Esophagus muscularis mucosa (tissue), 4 donors: ENCODE data around the gene SLC13A3. TPM values are rescaled to one million over a fixed set of nuclear protein-coding genes. Genes with fewer than 3 reads are reported as not detected.

Experiments used
- DNase-seq: peaks from one replicate; pipeline ENCODE4 v3.0.0-alpha.2; 2017; ENCODE audit errors: extremely low spot score
- H3K27ac ChIP-seq, 4 donors: fragments of 200-600 bp; sonication (generic); replicated peaks in 1 of 4; 1 replicate in 3 of 4; 2 replicates in 1 of 4; pipeline ENCODE4 v1.5.1; 2016 to 2019; ENCODE audit warnings: mild to moderate bottlenecking in 1 of 4
- H3K27me3 ChIP-seq, 4 donors: fragments of 200-600 bp; sonication (generic); one replicate each; pipeline versions ENCODE4 v1.5.1 to v1.6.0; 2016 to 2019
- H3K36me3 ChIP-seq, 4 donors: fragments of 200-600 bp; sonication (generic); one replicate each; pipeline ENCODE4 v1.5.1; 2016 to 2019
- H3K4me1 ChIP-seq, 4 donors: fragments of 200-600 bp; sonication (generic); one replicate each; pipeline ENCODE4 v1.5.1; 2016 to 2019
- H3K4me3 ChIP-seq, 4 donors: fragments of 200-600 bp; sonication (generic); 1 replicate in 2 of 4; 2 replicates in 2 of 4; pipeline ENCODE4 v1.5.1; 2016 to 2019; ENCODE audit warnings: mild to moderate bottlenecking in 4 of 4, moderate library complexity in 1 of 4
- H3K9me3 ChIP-seq, 4 donors: fragments of 200-600 bp; sonication (generic); 1 replicate in 3 of 4; 2 replicates in 1 of 4; pipeline ENCODE4 v1.5.1; 2016 to 2019
- CTCF ChIP-seq, 3 experiments: fragments of 200-600 bp in 2 of 3; fragments of 450-650 bp in 1 of 3; sonication (generic) in 2 of 3; IDR thresholded peaks; one replicate each; pipeline ENCODE4 v1.5.1; 2017 to 2019; ENCODE audit warnings: antibody characterized with exemption in 3 of 3, mild to moderate bottlenecking in 2 of 3, moderate library complexity in 1 of 3
- EP300 ChIP-seq: sonication (generic); formaldehyde crosslinking; IDR thresholded peaks from one replicate; pipeline ENCODE4 v1.6.1; 2017; ENCODE audit warnings: antibody characterized with exemption
- POLR2A ChIP-seq: fragments of 450-650 bp; IDR thresholded peaks from one replicate; pipeline ENCODE4 v1.6.1; 2017; ENCODE audit warnings: antibody characterized with exemption, moderate library complexity, mild to moderate bottlenecking, low read depth
- POLR2AphosphoS5 ChIP-seq, 2 donors: sonication (generic); formaldehyde crosslinking; IDR thresholded peaks; one replicate each; pipeline ENCODE4 v1.6.1; 2017; ENCODE audit warnings: antibody characterized with exemption in 2 of 2
- WGBS: methylation state at CpG from one replicate; pipeline ENCODE4 v1.1.5; 2018; 5-methylcytosine and 5-hydroxymethylcytosine counted together
- intact Hi-C: fragments of 100-400 bp; cut with DNase I; formaldehyde crosslinking; loops from one replicate; pipeline ENCODE4 v1.15.1; 2023
- total RNA-seq, 4 donors: library from RNA; depleted of rRNA; stranded (reverse); fragments of >200 nt; gene quantifications; one replicate each; pipeline versions ENCODE4 v1.1.0 to v1.2.1, GENCODE V29; 2016

SLC13A3 gene
- total RNA-seq, 4 donors from 2014 or later, result 0.42 to 0.66 (median 0.61) TPM

DNA sequence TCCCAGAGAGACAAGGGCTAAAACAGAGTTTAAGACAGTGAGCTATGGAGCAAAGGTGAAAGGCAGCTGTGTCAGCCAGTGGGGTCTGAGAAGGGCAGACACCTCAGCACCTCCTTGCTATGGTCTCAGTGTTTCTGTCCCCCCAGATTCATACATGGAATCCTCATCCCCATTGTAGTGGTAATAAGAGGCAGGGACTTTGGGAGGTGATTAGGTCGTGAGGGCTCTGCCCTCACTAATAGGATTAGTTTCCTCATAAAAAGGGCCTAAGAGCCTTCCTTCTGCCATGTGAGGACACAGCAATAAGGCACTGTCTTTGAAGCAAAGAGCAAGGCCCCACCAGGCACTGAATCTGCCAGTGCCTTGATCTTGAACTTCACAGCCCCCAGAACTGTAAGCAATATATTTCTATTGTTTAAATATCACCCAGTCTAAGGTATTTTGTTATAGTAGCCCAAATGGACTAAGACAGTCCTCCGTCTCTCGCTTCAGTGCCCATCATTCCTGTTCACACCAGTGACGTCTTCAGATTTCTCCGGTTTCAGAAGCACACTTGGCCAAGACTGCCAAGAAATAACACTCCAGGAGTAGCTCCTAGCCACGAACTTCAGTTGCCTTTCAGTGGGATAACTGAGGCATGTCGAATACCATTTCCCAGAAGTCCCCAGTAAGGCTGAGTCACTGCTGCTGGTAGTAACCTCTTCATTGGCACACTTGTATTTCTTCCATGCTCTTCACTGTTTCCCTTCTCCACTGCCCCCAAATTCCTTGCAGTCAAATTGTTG lies 32.8 kb downstream of the SLC13A3 start:
- H3K36me3 ChIP-seq, result no peaks in the 10 kb centered on the region
- no peak overlapping the region for H3K27ac ChIP-seq
- H3K4me1 ChIP-seq, result no peaks in the 10 kb centered on the region
- intact Hi-C loops, result no loop called here
- no peak for TF ChIP-seq POLR2AphosphoS5 (IDR thresholded peaks at IDR 0.05)
- no peak for TF ChIP-seq CTCF (IDR thresholded peaks at IDR 0.05)
- TF ChIP-seq EP300, result no peak
- TF ChIP-seq POLR2A, result no peak
- no peaks in the 10 kb centered on the region for H3K27me3 ChIP-seq
- 94% methylated on average over 7 of the region's 7 CpGs for WGBS
- H3K9me3 ChIP-seq, result no peaks in the 10 kb centered on the region
- DNase-seq, result no peak
- no peak overlapping the region for H3K4me3 ChIP-seq

- intact Hi-C loops, result no loop called here
- no peaks in the 10 kb centered on the region for H3K27me3 ChIP-seq
Observed at GRCh38 chr20:46614503-46614902, 36.8 kb downstream of the SLC13A3 start.

DNA sequence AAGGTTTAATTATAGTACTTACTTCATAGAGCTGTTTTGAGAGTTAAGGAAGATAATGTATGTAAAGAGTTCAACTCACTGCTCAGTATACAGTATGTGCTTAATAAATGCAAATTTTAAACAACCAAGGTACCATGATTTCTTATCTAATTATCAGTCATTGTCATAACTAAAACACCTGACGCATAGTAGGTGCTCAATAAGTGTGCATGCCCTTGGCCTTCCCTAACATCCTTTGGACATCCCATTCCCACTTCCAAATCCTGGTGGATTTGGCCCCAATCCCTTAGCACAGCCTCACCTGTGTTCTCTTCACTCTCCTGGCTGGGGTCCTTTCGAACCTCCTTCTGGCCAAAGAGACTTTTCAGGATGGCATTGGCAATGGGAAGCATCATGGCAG lies 41.1 kb downstream of the SLC13A3 start:
- H3K36me3 ChIP-seq, result no peaks in the 10 kb centered on the region
- no peak overlapping the region for H3K4me3 ChIP-seq
- no peak for DNase-seq
- 100% methylated on average over 2 of the region's 2 CpGs for WGBS
- intact Hi-C loops, result no loop called here
- H3K27me3 ChIP-seq, result no peaks in the 10 kb centered on the region
- no peaks in the 10 kb centered on the region for H3K9me3 ChIP-seq
- no peak overlapping the region for H3K27ac ChIP-seq
- no peak for TF ChIP-seq CTCF (IDR thresholded peaks at IDR 0.05)
- no peak for TF ChIP-seq POLR2AphosphoS5 (IDR thresholded peaks at IDR 0.05)
- no peak for TF ChIP-seq POLR2A
- no peak for TF ChIP-seq EP300
- H3K4me1 ChIP-seq, result no peaks in the 10 kb centered on the region

More at GRCh38 chr20:46614503-46614902, 36.8 kb downstream of the SLC13A3 start:
- no peak for DNase-seq
- 100% methylated on average over 1 of the region's 1 CpG for WGBS
- H3K4me3 ChIP-seq, result no peak overlapping the region
- TF ChIP-seq EP300 (no peak), POLR2AphosphoS5 (IDR thresholded peaks at IDR 0.05) (no peak), CTCF (IDR thresholded peaks at IDR 0.05) (no peak), POLR2A (no peak)
- no peaks in the 10 kb centered on the region for H3K4me1 ChIP-seq
- H3K9me3 ChIP-seq, result no peaks in the 10 kb centered on the region
- H3K27ac ChIP-seq, result no peak overlapping the region
- no peaks in the 10 kb centered on the region for H3K36me3 ChIP-seq

DNA sequence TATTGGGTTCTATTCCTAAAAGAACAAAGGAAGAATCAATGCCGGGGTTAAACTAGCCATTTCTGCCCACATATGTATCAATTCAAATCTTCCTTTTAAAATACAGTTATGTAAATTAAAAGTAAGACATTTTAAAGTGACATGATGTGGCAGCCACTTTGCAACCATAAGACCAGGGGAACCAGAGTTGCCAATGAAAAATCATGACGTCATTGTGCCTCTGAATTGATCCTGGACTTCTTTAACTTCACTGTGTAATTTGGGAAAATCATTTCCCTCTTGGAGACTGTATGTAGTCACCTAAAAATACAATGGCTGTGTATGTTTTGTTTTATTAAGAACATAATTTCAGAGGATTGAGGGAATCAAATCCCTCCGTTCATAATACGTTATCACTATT lies 42.2 kb downstream of the SLC13A3 start:
- WGBS, result 94% methylated on average over 4 of the region's 4 CpGs
- intact Hi-C loops, result no loop called here

More for the DNA sequence above, 42.2 kb downstream of the SLC13A3 start:
- TF ChIP-seq EP300, result no peak
- TF ChIP-seq CTCF (IDR thresholded peaks at IDR 0.05), result no peak
- no peak for TF ChIP-seq POLR2A
- no peak for TF ChIP-seq POLR2AphosphoS5 (IDR thresholded peaks at IDR 0.05)
- Histone ChIP-seq H3K9me3 (no peaks in the 10 kb centered on the region), H3K36me3 (no peaks in the 10 kb centered on the region), H3K4me3 (no peak overlapping the region), H3K27ac (no peak overlapping the region), H3K27me3 (no peaks in the 10 kb centered on the region), H3K4me1 (no peaks in the 10 kb centered on the region)
- DNase-seq, result no peak
